Raji (cell line): ENCODE results near the gene ZNF267.

Source experiments
- POLR2A ChIP-seq: IDR thresholded peaks from 2 replicates; pipeline ENCODE4 v1.6.1; 2011; ENCODE audit warnings: low read depth, low read length, control low read depth; ENCODE audit not compliant: insufficient read depth

ZNF267 gene

GRCh38 chr16:31875928-31876547, 2.4 kb downstream of the ZNF267 start:
- no peak for TF ChIP-seq POLR2A

GRCh38 chr16:31876951-31877828, 3.6 kb downstream of the ZNF267 start:
- TF ChIP-seq POLR2A: no peak

GRCh38 chr16:31877876-31878642, 4.5 kb downstream of the ZNF267 start:
- no peak for TF ChIP-seq POLR2A

GRCh38 chr16:31879937-31880321, 6.3 kb downstream of the ZNF267 start:
- TF ChIP-seq POLR2A: no peak

- TF ChIP-seq POLR2A: no peak
Measured at GRCh38 chr16:31880322-31880979, 6.8 kb downstream of the ZNF267 start.

- no peak for TF ChIP-seq POLR2A
Measured at GRCh38 chr16:31886227-31886626, 12.6 kb downstream of the ZNF267 start.

GRCh38 chr16:31888735-31889134, 15.1 kb downstream of the ZNF267 start:
- no peak for TF ChIP-seq POLR2A

- no peak for TF ChIP-seq POLR2A
Measured at GRCh38 chr16:31893824-31894223, 20.2 kb downstream of the ZNF267 start.

GRCh38 chr16:31897283-31897682, 23.7 kb downstream of the ZNF267 start:
- TF ChIP-seq POLR2A: no peak

- no peak for TF ChIP-seq POLR2A
Measured at GRCh38 chr16:31899505-31899904, 25.9 kb downstream of the ZNF267 start.

GRCh38 chr16:31913668-31914067, 40.1 kb downstream of the ZNF267 start:
- TF ChIP-seq POLR2A: no peak

- TF ChIP-seq POLR2A: no peak
Measured at GRCh38 chr16:31916056-31916488, 42.5 kb downstream of the ZNF267 start.

GRCh38 chr16:31920373-31920772, 46.8 kb downstream of the ZNF267 start:
- no peak for TF ChIP-seq POLR2A
